NCI-H187 (cell line): ENCODE results near the gene IGFALS.

Experiments
- DNase-seq, 2 experiments: peaks; one replicate each; lab custom pipeline; 2025; lab: John Stamatoyannopoulos, UW

Gene IGFALS

GRCh38 chr16:1766231-1766630, 27.3 kb downstream of the IGFALS start:
- no peak for DNase-seq

GRCh38 chr16:1765826-1766225, 27.7 kb downstream of the IGFALS start:
- no peak for DNase-seq

- DNase-seq, result no peak
Measured at GRCh38 chr16:1764971-1765370, 28.5 kb downstream of the IGFALS start.

- no peak for DNase-seq
Measured at GRCh38 chr16:1763521-1764511, 29.7 kb downstream of the IGFALS start.

GRCh38 chr16:1762879-1763520, 30.5 kb downstream of the IGFALS start:
- DNase-seq, result no peak

DNA sequence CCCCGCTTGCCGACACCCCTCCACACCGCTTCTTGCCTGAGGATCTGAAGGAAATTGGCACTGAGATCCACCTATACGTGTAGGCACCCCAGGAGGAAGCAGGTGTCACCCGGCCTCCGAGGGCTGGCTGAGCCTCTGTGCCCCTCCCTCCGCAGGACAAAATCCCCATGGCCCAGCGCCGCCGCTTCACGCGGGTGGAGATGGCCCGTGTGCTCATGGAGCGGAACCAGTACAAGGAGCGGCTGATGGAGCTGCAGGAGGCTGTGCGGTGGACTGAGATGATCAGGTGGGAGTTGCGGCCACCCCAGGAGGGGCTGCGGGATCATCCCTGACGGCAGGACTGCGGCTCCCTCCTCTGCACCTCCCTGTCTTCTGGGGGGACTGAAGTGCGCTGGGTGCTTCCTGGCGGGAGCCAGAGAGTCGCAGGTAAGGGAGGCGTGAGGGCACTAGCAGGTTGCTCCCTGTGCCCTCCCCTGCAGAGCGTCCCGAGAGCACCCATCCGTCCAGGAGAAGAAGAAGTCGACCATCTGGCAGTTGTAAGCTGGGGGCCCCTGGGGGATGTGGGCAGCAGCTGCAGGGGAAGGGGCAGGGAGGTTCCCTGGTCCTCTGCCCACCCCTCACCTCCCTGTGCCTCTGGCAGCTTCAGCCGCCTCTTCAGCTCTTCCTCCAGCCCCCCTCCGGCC, 31.2 kb downstream of the IGFALS start:
- no peak for DNase-seq

- no peak for DNase-seq
Measured at GRCh38 chr16:1761751-1762150, 31.8 kb downstream of the IGFALS start.

GRCh38 chr16:1760911-1761310, 32.6 kb downstream of the IGFALS start:
- DNase-seq, result no peak

GRCh38 chr16:1759511-1759910, 34.0 kb downstream of the IGFALS start:
- DNase-seq, result no peak

DNA sequence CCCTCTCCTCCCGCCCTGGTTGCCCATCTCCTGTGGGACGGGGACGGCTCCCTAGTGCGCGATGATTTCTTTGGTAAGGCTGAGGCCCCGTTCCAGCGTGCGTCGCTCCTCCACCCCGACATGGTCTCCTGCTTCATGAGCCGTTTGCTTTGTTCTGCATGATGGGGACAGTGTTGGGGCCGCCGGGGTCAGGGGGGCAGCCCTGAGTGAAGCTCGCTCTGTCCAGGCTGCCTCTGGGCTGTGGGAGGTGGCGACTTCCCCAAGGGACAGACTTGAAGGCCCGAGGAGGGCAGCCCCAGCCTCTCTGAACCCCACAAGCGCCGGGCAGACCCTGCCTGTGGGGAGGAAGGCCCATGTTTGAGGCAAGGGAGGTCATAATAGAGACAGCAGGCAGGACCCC, 34.6 kb downstream of the IGFALS start:
- DNase-seq, result no peak

DNA sequence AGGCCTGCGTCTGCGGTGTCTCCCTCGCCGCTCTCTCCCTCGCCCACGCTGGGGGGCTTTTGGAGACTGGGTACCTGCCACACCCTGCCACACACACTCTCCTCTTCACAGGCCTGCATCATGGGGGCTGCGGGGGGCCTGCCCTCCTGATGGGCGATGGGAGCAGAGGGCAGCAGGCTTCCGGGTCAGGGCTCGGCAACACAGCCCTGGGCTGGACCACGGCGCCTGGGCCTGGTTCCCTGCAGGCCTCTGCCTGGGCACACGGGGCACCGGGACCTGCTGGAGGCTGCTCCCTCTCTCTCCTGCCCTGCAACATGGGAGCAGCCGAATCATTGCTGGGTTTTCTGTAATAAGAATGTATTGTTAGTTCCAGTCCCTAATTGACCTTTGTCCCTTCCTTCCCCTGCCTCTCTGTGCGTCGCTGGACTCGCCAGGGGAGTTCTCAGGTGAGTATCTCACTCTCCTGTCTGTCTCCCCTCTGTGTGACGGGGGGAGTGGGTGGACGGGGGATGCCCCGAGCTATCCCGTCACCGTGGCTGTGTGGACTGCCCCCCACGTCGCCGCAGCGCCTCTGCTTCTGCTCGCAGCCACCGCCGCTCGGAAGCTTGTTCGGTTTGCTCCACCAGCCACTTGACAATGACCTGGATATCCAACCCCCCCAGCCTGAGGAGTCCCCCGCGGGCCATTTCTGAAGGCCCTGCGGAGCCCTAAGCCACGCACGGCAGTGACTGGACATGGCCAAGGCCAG, 35.6 kb downstream of the IGFALS start:
- no peak for DNase-seq

DNA sequence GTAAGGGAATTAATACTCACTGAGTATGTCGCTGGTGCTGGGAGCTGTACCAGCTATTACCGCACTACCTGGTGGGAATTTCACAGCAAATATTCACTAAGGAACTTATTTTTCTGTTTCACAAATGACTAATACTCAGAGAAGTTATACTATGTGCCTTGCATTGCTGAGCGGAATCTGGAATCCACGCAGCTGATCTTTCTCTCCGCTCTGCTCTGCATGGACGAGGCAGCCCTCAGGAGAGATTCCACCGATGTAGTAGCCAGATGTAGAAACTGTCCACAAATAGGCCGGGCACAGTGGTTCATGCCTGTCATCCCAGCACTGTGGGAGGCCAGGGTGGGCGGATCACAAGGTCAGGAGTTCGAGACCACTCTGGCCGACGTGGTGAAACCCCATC, 39.3 kb downstream of the IGFALS start:
- DNase-seq, result no peak

GRCh38 chr16:1752853-1753252, 40.7 kb downstream of the IGFALS start:
- DNase-seq, result no peak

DNA sequence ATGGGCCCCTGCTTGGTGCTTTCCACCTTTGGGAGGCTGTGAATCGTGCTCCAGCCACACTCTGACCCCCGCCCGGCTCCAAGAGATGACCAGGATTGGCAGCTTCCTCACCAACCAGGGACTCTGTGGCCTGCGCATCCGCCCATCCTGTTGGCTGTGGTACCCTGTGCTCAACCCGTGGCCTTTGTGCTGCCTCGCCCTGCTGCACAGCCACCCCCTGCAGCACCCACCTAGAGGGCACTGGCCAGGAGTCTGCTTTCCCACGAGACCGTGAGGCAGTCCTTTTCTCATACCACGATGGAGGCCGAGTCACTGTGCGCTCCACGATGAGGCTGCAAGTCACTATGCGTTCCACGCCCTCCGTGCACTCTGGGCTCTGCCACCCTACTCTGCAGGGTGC, 41.6 kb downstream of the IGFALS start:
- DNase-seq, result no peak

DNA sequence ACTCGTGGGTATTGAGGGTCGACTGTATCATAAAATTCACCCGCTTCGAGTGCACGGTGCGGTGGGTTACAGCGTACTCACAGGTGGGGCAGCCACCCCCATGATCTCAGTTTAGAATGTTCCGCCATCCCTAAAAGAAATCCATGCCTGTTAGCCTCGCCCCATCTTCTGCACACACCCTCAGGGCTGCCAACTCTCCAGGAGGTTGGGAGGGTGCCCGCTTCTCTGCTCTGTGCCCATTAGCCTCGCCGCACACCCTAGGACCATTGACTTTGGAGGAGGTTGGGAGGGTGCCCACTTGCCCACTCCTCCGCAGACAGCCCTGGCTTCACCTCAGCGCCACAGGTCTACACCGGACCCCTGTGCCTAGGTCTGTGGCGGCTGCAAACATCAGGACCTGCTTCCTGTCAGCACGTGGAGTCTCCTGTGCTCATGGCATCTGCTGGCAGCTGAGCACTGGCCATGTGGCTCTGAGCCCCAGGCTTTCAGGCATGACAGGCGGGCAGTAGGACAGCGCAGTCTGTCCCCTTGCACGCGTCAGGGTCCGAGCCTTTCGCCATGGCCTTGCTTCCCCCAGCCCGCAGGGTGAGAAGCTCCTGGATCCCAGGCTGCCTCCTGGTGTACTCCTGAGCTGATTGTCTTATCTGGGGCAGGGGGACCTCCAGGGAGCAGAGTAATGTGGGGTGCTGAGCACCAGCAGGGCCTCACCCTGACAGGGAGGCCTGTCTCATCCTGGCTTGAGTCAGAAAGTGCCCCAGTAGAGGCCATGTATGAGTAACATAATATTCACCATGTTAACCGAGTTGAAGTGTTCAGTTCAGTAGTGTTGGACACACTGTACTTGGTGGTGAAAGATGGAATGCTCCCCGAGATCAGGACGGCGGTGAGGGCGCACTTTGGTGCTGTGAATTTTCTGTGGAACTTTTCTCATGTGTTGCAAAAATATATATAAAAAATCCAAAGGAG, 44.1 kb downstream of the IGFALS start:
- DNase-seq, result no peak

DNA sequence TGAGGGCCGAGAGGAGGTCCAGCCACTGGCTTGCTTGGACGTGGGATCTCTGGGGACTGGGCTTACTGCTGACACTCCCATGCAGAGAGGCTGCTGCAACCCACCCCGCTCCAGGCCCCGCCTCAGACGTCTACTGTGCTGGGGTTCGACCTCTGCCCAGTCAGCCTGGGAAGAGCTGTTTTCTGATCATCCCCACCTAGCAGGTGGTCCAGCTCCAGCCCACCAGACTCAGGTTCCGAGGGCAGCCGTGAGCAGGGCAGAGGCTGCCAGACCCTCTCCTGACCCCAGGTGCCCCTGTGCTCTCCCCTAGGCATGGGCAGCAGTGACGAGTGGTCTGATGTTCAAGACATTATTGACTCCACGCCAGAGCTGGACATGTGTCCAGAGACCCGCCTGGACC, 45.6 kb downstream of the IGFALS start:
- no peak for DNase-seq

DNA sequence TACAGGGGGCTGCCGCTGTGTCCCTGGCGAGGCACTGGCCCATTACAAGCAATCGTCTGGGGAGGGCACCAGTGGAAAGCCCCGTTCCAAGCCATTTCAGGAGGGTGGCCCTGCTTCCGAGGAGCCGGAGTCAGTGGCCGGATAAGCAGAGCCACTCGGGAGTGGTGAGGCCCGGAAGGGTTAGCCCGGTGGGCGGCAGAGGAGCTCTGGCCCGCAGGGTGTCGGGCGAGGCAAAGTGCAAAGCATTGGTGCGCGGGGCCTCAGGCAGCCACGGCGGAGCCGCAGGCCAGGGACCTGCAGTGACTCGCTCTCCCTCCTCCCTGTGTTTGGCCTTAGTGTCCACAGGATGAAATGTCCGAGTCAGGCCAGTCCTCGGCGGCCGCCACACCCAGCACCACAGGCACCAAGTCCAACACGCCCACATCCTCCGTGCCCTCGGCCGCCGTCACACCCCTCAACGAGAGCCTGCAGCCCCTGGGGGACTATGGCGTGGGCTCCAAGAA, 46.8 kb downstream of the IGFALS start:
- no peak for DNase-seq

DNA sequence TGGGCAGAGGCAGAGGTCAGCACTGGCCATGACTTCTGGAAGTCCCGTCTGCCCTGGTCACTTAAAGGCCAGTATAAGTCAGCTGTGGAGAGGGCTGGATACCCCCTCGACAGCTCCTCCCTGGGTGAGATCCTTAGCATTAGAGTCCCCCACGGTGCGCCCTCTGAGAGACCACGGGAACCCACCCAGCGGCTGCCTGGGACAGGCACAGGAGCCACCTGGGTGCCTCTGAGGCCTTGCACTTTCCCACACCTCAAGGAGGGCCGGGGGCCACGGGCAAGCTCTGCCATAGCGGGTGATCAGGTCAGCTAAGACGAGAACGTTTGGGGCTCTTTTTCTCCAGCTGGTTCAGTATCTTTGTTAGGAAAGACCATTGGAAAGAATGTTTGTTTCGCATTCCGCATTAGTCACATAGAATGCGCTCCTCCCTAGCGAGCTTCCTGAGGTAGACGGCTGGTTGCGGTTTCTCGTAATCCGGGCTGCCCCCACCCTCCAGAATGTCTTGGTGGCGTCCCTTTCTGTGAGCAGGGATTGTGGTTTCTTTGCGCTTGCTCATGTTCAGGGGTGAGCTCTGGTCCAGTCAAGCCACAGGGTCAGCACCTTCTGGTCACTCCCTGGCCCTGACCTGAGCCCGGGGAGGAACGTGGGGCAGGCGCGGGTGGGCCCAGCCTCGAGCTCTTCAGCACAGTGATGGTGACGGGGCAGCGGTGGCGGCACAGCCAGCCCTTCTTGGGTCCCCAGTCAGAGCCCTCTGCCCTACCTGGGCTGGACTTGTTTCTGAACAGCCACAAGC, 47.4 kb downstream of the IGFALS start:
- DNase-seq, result no peak

DNA sequence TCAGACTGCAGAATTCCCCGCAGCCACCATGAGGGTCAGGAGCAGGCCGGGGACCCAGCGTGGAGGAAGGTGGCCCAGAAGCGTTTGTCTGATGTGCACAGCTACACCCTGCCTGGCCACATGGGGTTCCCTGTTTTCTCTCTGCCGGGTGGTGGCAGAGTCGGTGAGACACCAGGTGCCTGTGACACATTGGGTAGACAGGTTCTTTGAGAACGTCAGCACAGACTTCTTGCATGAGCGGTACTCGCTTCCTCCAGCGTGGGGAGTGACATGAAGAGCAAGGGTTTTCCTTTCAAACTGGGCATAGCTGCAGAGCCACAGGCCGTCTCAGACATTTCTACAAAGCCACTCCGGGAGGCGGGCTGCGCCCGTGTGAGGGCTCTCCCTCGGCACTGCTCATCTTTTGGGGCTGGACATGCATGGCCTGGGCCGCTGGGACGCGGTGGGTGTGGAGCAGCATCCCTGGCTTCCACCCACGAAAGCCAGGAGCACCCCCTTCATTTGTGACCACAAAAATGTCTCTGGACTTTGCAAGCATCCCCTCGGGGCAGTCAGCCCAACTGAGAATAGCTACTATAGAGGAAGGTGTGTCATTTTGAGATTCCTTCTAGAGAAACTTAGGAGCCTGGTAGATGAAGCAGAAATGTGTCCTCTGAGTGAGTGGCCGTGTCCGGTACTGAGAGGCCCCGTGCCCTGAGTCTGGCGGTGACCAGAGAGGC, 48.2 kb downstream of the IGFALS start:
- no peak for DNase-seq
